HUES6 (cell line): Measurements from ENCODE around the gene STT3A.

Experiments
- H3K27ac ChIP-seq: 2 replicates; pipeline ENCODE4 v1.7.0; 2013; ENCODE audit warnings: low read depth, mild to moderate bottlenecking, low read length, inconsistent platforms
- H3K27me3 ChIP-seq: 2 replicates; pipeline ENCODE4 v1.6.1; 2013; ENCODE audit warnings: low read length; ENCODE audit not compliant: control insufficient read depth, insufficient read depth
- H3K36me3 ChIP-seq: 2 replicates; pipeline ENCODE4 v1.6.1; 2013; ENCODE audit warnings: low read length; ENCODE audit not compliant: control insufficient read depth, insufficient read depth
- H3K4me1 ChIP-seq: 2 replicates; pipeline ENCODE4 v1.6.1; 2013; ENCODE audit warnings: low read length; ENCODE audit not compliant: control insufficient read depth, insufficient read depth
- H3K4me3 ChIP-seq: 2 replicates; pipeline ENCODE4 v1.5.1; 2013; ENCODE audit warnings: low read depth, low read length
- H3K9ac ChIP-seq: one replicate; pipeline ENCODE4 v1.6.1; 2013; ENCODE audit warnings: mild to moderate bottlenecking, low read length
- H3K9me3 ChIP-seq: 2 replicates; pipeline ENCODE4 v1.6.1; 2013; ENCODE audit warnings: low read depth, low read length; ENCODE audit not compliant: control insufficient read depth, insufficient read depth

The STT3A gene

GRCh38 chr11:125624756-125625213, 32.1 kb downstream of the STT3A start, which contains the start of gene CHEK1:
CHEK1 (plus strand) TSS chr11:125625163; CDS start chr11:125626769, 1,606 bp downstream.
- H3K9me3 ChIP-seq, result no peaks in the 10 kb centered on the region
- no peaks in the 10 kb centered on the region for H3K27me3 ChIP-seq
- H3K4me1 ChIP-seq, result peaks cover 12% of the 10 kb centered on the region; the same call in 1 of the 2 replicates
- H3K9ac ChIP-seq, result peak within 1 kb of the TSS; percentile 96
- H3K4me3 ChIP-seq, result peak within 1 kb of the TSS; percentile 87
- peak within 1 kb of the TSS; percentile 87 for H3K27ac ChIP-seq
- peaks cover 50% of the 10 kb centered on the region for H3K36me3 ChIP-seq

GRCh38 chr11:125625225-125625629, 32.6 kb downstream of the STT3A start:
- peak overlapping the region; percentile 87 for H3K27ac ChIP-seq
- H3K9me3 ChIP-seq, result no peaks in the 10 kb centered on the region
- peak overlapping the region; percentile 96 for H3K9ac ChIP-seq
- peaks cover 12% of the 10 kb centered on the region; the same call in 1 of the 2 replicates for H3K4me1 ChIP-seq
- no peaks in the 10 kb centered on the region for H3K27me3 ChIP-seq
- H3K36me3 ChIP-seq, result peaks cover 50% of the 10 kb centered on the region
- H3K4me3 ChIP-seq, result peak overlapping the region; percentile 87

- H3K9me3 ChIP-seq, result no peaks in the 10 kb centered on the region
- H3K36me3 ChIP-seq, result peaks cover 50% of the 10 kb centered on the region
- peak overlapping the region; percentile 87 for H3K4me3 ChIP-seq
- H3K27me3 ChIP-seq, result no peaks in the 10 kb centered on the region
- H3K9ac ChIP-seq, result peak overlapping the region; percentile 96
- peak overlapping the region; percentile 87 for H3K27ac ChIP-seq
- H3K4me1 ChIP-seq, result peaks cover 12% of the 10 kb centered on the region; the same call in 1 of the 2 replicates
Measured at GRCh38 chr11:125625630-125626287, 33.1 kb downstream of the STT3A start.

GRCh38 chr11:125626288-125626950, 33.8 kb downstream of the STT3A start:
- peak overlapping the region; percentile 96 for H3K9ac ChIP-seq
- H3K27me3 ChIP-seq, result no peaks in the 10 kb centered on the region
- H3K4me1 ChIP-seq, result peaks cover 12% of the 10 kb centered on the region; the same call in 1 of the 2 replicates
- H3K4me3 ChIP-seq, result peak overlapping the region; percentile 87
- peaks cover 50% of the 10 kb centered on the region for H3K36me3 ChIP-seq
- peak overlapping the region; percentile 87 for H3K27ac ChIP-seq
- no peaks in the 10 kb centered on the region for H3K9me3 ChIP-seq

GRCh38 chr11:125627236-125627910, 34.7 kb downstream of the STT3A start:
- Histone ChIP-seq H3K9me3 (no peaks in the 10 kb centered on the region), H3K36me3 (peaks cover 50% of the 10 kb centered on the region), H3K9ac (peak overlapping the region; percentile 96), H3K4me1 (peaks cover 12% of the 10 kb centered on the region; the same call in 1 of the 2 replicates), H3K27ac (0 out of 2 replicates have a peak overlapping the region, but pooled peaks have one; percentile 87), H3K27me3 (no peaks in the 10 kb centered on the region), H3K4me3 (peak overlapping the region; percentile 87)

- H3K9me3 ChIP-seq, result no peaks in the 10 kb centered on the region
- H3K4me3 ChIP-seq, result no peak overlapping the region
- H3K27me3 ChIP-seq, result no peaks in the 10 kb centered on the region
- no peaks in the 10 kb centered on the region for H3K4me1 ChIP-seq
- H3K27ac ChIP-seq, result no peak overlapping the region
- H3K36me3 ChIP-seq, result peaks cover 95% of the 10 kb centered on the region
- no peak overlapping the region for H3K9ac ChIP-seq
Measured at GRCh38 chr11:125637840-125638239, 45.2 kb downstream of the STT3A start.

- no peaks in the 10 kb centered on the region for H3K4me1 ChIP-seq
- no peaks in the 10 kb centered on the region for H3K27me3 ChIP-seq
- H3K9ac ChIP-seq, result no peak overlapping the region
- H3K36me3 ChIP-seq, result peaks cover 91% of the 10 kb centered on the region
- no peak overlapping the region for H3K4me3 ChIP-seq
- H3K9me3 ChIP-seq, result no peaks in the 10 kb centered on the region
- no peak overlapping the region for H3K27ac ChIP-seq
Measured at GRCh38 chr11:125638315-125638714, 45.7 kb downstream of the STT3A start.

- Histone ChIP-seq H3K4me1 (no peaks in the 10 kb centered on the region), H3K27me3 (no peaks in the 10 kb centered on the region), H3K36me3 (peaks cover 85% of the 10 kb centered on the region), H3K4me3 (no peak overlapping the region), H3K9ac (no peak overlapping the region), H3K27ac (no peak overlapping the region), H3K9me3 (no peaks in the 10 kb centered on the region)
Measured at GRCh38 chr11:125645871-125646270, 53.2 kb downstream of the STT3A start.

GRCh38 chr11:125649465-125650166, 57.0 kb downstream of the STT3A start:
- H3K9me3 ChIP-seq, result no peaks in the 10 kb centered on the region
- H3K9ac ChIP-seq, result no peak overlapping the region
- H3K4me1 ChIP-seq, result no peaks in the 10 kb centered on the region
- H3K4me3 ChIP-seq, result no peak overlapping the region
- no peaks in the 10 kb centered on the region for H3K27me3 ChIP-seq
- no peak overlapping the region for H3K27ac ChIP-seq
- H3K36me3 ChIP-seq, result peaks cover 84% of the 10 kb centered on the region

GRCh38 chr11:125662689-125663088, 70.0 kb downstream of the STT3A start:
- H3K4me3 ChIP-seq, result no peak overlapping the region
- H3K9me3 ChIP-seq, result 0 out of 2 replicates have a peak, but pooled peaks cover 3% of the 10 kb centered on the region
- no peak overlapping the region for H3K27ac ChIP-seq
- no peaks in the 10 kb centered on the region for H3K27me3 ChIP-seq
- no peaks in the 10 kb centered on the region for H3K4me1 ChIP-seq
- peaks cover 65% of the 10 kb centered on the region for H3K36me3 ChIP-seq
- no peak overlapping the region for H3K9ac ChIP-seq
